Neural cell (in vitro differentiated cells): Measurements from ENCODE around the gene LIPC. TPM values are rescaled to one million over a fixed set of nuclear protein-coding genes. Genes with fewer than 3 reads are reported as not detected.

Experiments used
- H2AFZ ChIP-seq: fragments of 200-600, 300-800 bp; sonication (generic), shearing (Covaris generic); 2 replicates; pipeline ENCODE4 v1.6.0; 2014; ENCODE audit warnings: low read depth, mild to moderate bottlenecking, antibody characterized with exemption, low read length, moderate library complexity
- H3F3A ChIP-seq: fragments of 200-600 bp; shearing (Covaris generic); 2 replicates; pipeline ENCODE4 v1.6.1; 2016; ENCODE audit warnings: mild to moderate bottlenecking, moderate library complexity, mixed read lengths, antibody characterized with exemption, low read length; ENCODE audit not compliant: insufficient read depth, poor library complexity, severe bottlenecking
- H3K27ac ChIP-seq: fragments of 200-600, 300-800 bp; sonication (generic), shearing (Covaris generic); 2 replicates; pipeline ENCODE4 v1.5.1; 2014; ENCODE audit warnings: mild to moderate bottlenecking, low read length, moderate library complexity
- H3K27me3 ChIP-seq: fragments of 300-800, 200-600 bp; sonication (generic), shearing (Covaris generic); 2 replicates; pipeline ENCODE4 v1.6.0; 2014; ENCODE audit warnings: mild to moderate bottlenecking, low read depth, low read length, moderate library complexity; ENCODE audit not compliant: insufficient read depth
- H3K36me3 ChIP-seq: fragments of 300-800, 200-600 bp; sonication (generic), shearing (Covaris generic); 2 replicates; pipeline ENCODE4 v1.5.1; 2014; ENCODE audit warnings: mild to moderate bottlenecking, antibody characterized with exemption, low read length, moderate library complexity; ENCODE audit not compliant: insufficient read depth
- H3K4me2 ChIP-seq: fragments of 300-800, 200-600 bp; sonication (generic), shearing (Covaris generic); 2 replicates; pipeline ENCODE4 v1.6.0; 2014; ENCODE audit warnings: mild to moderate bottlenecking, low read length
- H3K4me3 ChIP-seq: fragments of 300-800, 200-600 bp; sonication (generic), shearing (Covaris generic); 2 replicates; pipeline ENCODE4 v1.5.1; 2014; ENCODE audit warnings: mild to moderate bottlenecking, low read length, moderate library complexity
- H3K79me2 ChIP-seq: fragments of 200-600 bp; shearing (Covaris generic); replicated peaks from 2 replicates; pipeline ENCODE4 v1.6.0; 2014; ENCODE audit warnings: mild to moderate bottlenecking, low read length, moderate library complexity; ENCODE audit not compliant: insufficient read depth
- H3K9ac ChIP-seq: fragments of 300-800, 200-600 bp; sonication (generic), shearing (Covaris generic); 2 replicates; pipeline ENCODE4 v1.6.1; 2016; ENCODE audit warnings: mild to moderate bottlenecking, low read length, mixed read lengths
- H3K9me2 ChIP-seq: fragments of 200-600 bp; shearing (Covaris generic); 2 replicates; pipeline ENCODE4 v1.6.1; 2016; ENCODE audit warnings: mild to moderate bottlenecking, low read length, mixed read lengths; ENCODE audit not compliant: insufficient read depth
- H3K9me3 ChIP-seq: fragments of 200-600, 300-800 bp; sonication (generic), shearing (Covaris generic); 2 replicates; pipeline ENCODE4 v1.6.1; 2016; ENCODE audit warnings: mild to moderate bottlenecking, mixed run types, low read length, moderate library complexity, mixed read lengths
- H4K20me1 ChIP-seq: fragments of 200-600 bp; shearing (Covaris generic); 2 replicates; pipeline ENCODE4 v1.6.1; 2016; ENCODE audit warnings: mild to moderate bottlenecking, mixed run types; ENCODE audit not compliant: insufficient read depth
- EZH2 ChIP-seq: fragments of 200-600, 300-800 bp; shearing (Covaris generic), sonication (generic); IDR thresholded peaks from 2 replicates; pipeline ENCODE4 v1.6.1; 2014; ENCODE audit warnings: antibody characterized with exemption, low read length, borderline replicate concordance, mild to moderate bottlenecking; ENCODE audit not compliant: insufficient read depth, poor library complexity, severe bottlenecking
- MXI1 ChIP-seq: fragments of 450-650 bp; conservative IDR thresholded peaks from 2 replicates; pipeline ENCODE4 v1.6.1; 2014; ENCODE audit warnings: antibody characterized with exemption, mild to moderate bottlenecking; ENCODE audit not compliant: poor library complexity, severe bottlenecking
- POLR2AphosphoS5 ChIP-seq: IDR thresholded peaks from 2 replicates; pipeline ENCODE4 v1.6.1; 2012
- RAD21 ChIP-seq: fragments of 450-650 bp; conservative IDR thresholded peaks from 2 replicates; pipeline ENCODE4 v1.6.1; 2014; ENCODE audit warnings: antibody characterized with exemption, mild to moderate bottlenecking, moderate library complexity
- SMC3 ChIP-seq: fragments of 450-650 bp; conservative IDR thresholded peaks from 2 replicates; pipeline ENCODE4 v1.6.1; 2014; ENCODE audit warnings: antibody characterized with exemption, mild to moderate bottlenecking, moderate library complexity; ENCODE audit not compliant: poor library complexity
- TAF1 ChIP-seq: IDR thresholded peaks from 2 replicates; pipeline ENCODE4 v1.6.1; 2012; ENCODE audit warnings: low read depth
- polyA plus RNA-seq: library from polyadenylated mRNA; depleted of rRNA; stranded (reverse); fragments of >200 nt; gene quantifications from 2 replicates; pipeline ENCODE4 v1.2.3, GENCODE V29; 2014
- TF ChIP-seq, protein P1 (sequence below): IDR thresholded peaks from 2 replicates; pipeline ENCODE4 v1.6.1; 2012; ENCODE audit warnings: borderline replicate concordance

Gene LIPC
- polyA plus RNA-seq, 1 donor from 2014 or later: not detected

DNA sequence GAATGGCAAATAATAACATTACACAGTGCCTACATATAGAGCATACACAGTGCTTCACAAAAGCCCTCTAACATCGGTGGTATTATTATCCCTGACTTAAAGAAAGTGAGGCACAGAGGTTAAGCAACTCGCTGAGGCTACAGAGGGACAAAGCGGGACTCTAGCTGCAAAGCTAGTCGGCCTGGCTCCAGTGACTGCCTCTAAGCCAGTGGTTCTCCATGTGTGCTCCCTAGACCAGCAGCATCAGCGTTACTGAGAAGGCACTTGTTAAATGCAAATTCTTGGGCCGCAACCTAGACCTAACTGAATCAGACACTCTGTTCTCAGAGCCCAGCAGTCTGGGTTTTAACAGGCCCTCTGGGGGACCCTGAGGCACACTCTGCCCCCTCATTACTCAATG lies 33.1 kb upstream of the LIPC start:
- Histone ChIP-seq H3K27me3 (no peaks in the 10 kb centered on the region), H3K4me2 (no peak overlapping the region), H3K27ac (no peak overlapping the region), H3K9ac (no peak overlapping the region), H2AFZ (no peak overlapping the region), H3F3A (no peaks in the 10 kb centered on the region), H3K79me2 (no peaks in the 10 kb centered on the region), H3K9me3 (no peaks in the 10 kb centered on the region), H3K36me3 (no peaks in the 10 kb centered on the region), H4K20me1 (no peaks in the 10 kb centered on the region), H3K4me3 (no peak overlapping the region), H3K9me2 (no peaks in the 10 kb centered on the region)
- TF ChIP-seq TAF1 (no peak), SMC3 (no peak), EZH2 (no peak), POLR2AphosphoS5 (no peak), MXI1 (no peak)
- TF ChIP-seq, protein P1, sequence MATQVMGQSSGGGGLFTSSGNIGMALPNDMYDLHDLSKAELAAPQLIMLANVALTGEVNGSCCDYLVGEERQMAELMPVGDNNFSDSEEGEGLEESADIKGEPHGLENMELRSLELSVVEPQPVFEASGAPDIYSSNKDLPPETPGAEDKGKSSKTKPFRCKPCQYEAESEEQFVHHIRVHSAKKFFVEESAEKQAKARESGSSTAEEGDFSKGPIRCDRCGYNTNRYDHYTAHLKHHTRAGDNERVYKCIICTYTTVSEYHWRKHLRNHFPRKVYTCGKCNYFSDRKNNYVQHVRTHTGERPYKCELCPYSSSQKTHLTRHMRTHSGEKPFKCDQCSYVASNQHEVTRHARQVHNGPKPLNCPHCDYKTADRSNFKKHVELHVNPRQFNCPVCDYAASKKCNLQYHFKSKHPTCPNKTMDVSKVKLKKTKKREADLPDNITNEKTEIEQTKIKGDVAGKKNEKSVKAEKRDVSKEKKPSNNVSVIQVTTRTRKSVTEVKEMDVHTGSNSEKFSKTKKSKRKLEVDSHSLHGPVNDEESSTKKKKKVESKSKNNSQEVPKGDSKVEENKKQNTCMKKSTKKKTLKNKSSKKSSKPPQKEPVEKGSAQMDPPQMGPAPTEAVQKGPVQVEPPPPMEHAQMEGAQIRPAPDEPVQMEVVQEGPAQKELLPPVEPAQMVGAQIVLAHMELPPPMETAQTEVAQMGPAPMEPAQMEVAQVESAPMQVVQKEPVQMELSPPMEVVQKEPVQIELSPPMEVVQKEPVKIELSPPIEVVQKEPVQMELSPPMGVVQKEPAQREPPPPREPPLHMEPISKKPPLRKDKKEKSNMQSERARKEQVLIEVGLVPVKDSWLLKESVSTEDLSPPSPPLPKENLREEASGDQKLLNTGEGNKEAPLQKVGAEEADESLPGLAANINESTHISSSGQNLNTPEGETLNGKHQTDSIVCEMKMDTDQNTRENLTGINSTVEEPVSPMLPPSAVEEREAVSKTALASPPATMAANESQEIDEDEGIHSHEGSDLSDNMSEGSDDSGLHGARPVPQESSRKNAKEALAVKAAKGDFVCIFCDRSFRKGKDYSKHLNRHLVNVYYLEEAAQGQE: no peak

GRCh38 chr15:58399739-58400138 lies 32.1 kb upstream of the LIPC start:
- Histone ChIP-seq H3K36me3 (no peaks in the 10 kb centered on the region), H3F3A (no peaks in the 10 kb centered on the region), H3K4me3 (no peak overlapping the region), H2AFZ (no peak overlapping the region), H3K79me2 (no peaks in the 10 kb centered on the region), H3K27me3 (no peaks in the 10 kb centered on the region), H3K9ac (no peak overlapping the region), H3K9me2 (no peaks in the 10 kb centered on the region), H3K9me3 (no peaks in the 10 kb centered on the region), H3K27ac (no peak overlapping the region), H4K20me1 (no peaks in the 10 kb centered on the region), H3K4me2 (no peak overlapping the region)
- TF ChIP-seq TAF1 (no peak), SMC3 (no peak), RAD21 (no peak), EZH2 (no peak)

- H3K9ac ChIP-seq: no peak overlapping the region
- no peaks in the 10 kb centered on the region for H3K36me3 ChIP-seq
- H3K4me3 ChIP-seq: no peak overlapping the region
- H3K9me3 ChIP-seq: no peaks in the 10 kb centered on the region
- TF ChIP-seq SMC3: no peak
- no peak for TF ChIP-seq MXI1
- no peak for TF ChIP-seq RAD21
- TF ChIP-seq EZH2: no peak
- no peaks in the 10 kb centered on the region for H3F3A ChIP-seq
- H2AFZ ChIP-seq: no peak overlapping the region
- H3K9me2 ChIP-seq: no peaks in the 10 kb centered on the region
- no peaks in the 10 kb centered on the region for H3K27me3 ChIP-seq
- no peaks in the 10 kb centered on the region for H3K79me2 ChIP-seq
- H3K4me2 ChIP-seq: no peak overlapping the region
- no peak overlapping the region for H3K27ac ChIP-seq
- no peaks in the 10 kb centered on the region for H4K20me1 ChIP-seq
These were observed 30.5 kb upstream of the LIPC start for GRCh38 chr15:58401276-58401675.
